Effector memory CD4-positive, alpha-beta T cell (primary cell): ENCODE data around the gene PWP1.

Experiments used
- DNase-seq, 3 donors: peaks; one replicate each; pipeline ENCODE4 v3.0.0-alpha.2; 2020
- H3K27ac ChIP-seq: 2 replicates; pipeline ENCODE4 v1.7.0; 2013; ENCODE audit warnings: mild to moderate bottlenecking, low read length, moderate library complexity; ENCODE audit not compliant: insufficient read depth, poor library complexity, severe bottlenecking
- H3K27me3 ChIP-seq: replicated peaks from 2 replicates; pipeline ENCODE4 v1.7.0; 2013; ENCODE audit warnings: mild to moderate bottlenecking, low read length; ENCODE audit not compliant: insufficient read depth, control insufficient read depth, poor library complexity, severe bottlenecking
- H3K36me3 ChIP-seq: 2 replicates; pipeline ENCODE4 v1.7.0; 2013; ENCODE audit warnings: mild to moderate bottlenecking, low read length, moderate library complexity; ENCODE audit not compliant: control insufficient read depth, insufficient read depth
- H3K4me1 ChIP-seq: 2 replicates; pipeline ENCODE4 v1.7.0; 2013; ENCODE audit warnings: low read length, mild to moderate bottlenecking; ENCODE audit not compliant: control insufficient read depth, insufficient read depth, poor library complexity, severe bottlenecking
- H3K4me3 ChIP-seq: 2 replicates; pipeline ENCODE4 v1.7.0; 2013; ENCODE audit warnings: low read length, low read depth, mild to moderate bottlenecking; ENCODE audit not compliant: insufficient read depth, poor library complexity, severe bottlenecking
- H3K9me3 ChIP-seq: 2 replicates; pipeline ENCODE4 v1.7.0; 2013; ENCODE audit warnings: mild to moderate bottlenecking, low read length, moderate library complexity; ENCODE audit not compliant: control insufficient read depth

Gene PWP1

DNA sequence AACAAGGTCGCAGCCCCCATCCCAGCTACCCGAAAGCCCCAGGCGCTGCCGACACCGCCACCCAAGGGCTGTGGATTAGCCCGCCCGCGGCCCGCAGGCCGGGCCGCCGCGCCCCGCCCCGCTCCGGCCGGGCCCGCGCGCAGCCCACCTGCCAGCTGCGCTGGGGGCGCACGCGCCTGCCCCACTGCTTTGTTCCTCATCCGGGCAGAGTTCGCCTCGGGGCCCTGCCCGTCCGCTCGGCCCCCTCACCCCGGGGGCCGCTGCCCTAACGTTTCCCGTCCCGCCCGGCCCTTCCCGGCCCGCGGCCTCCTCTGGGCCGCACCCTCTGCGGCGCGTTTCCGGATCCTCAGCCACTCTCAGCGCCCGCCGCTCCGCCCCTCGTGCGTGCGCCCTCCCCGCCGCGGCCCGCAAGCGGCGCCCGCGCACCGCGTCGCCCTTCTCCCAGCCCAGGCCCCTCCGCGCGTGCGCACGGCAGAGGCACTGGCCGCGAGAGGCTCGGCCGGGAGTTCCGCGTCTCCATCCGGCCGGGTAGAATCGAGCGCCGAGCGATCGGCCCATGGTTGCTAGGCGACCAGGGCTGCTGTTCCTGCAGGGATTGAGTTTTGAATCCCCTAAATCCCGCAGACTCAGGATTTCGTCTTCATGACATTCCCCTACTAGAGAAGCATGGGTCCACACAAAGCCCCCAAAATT lies 75.4 kb downstream of the PWP1 start, which contains the start of gene PRDM4:
TSS of gene PRDM4 (minus strand) at position 329 of the 693 bp plus-strand sequence. CDS start 622 bp downstream, outside the sequence.
- peak; percentile 81 to 84 (median 83) for DNase-seq
- Histone ChIP-seq H3K27ac (peak within 1 kb of the TSS; percentile 72), H3K4me1 (peaks cover 24% of the 10 kb centered on the region), H3K27me3 (no peaks in the 10 kb centered on the region), H3K4me3 (peak within 1 kb of the TSS; percentile 71), H3K9me3 (no peaks in the 10 kb centered on the region), H3K36me3 (peaks cover 18% of the 10 kb centered on the region)

DNA sequence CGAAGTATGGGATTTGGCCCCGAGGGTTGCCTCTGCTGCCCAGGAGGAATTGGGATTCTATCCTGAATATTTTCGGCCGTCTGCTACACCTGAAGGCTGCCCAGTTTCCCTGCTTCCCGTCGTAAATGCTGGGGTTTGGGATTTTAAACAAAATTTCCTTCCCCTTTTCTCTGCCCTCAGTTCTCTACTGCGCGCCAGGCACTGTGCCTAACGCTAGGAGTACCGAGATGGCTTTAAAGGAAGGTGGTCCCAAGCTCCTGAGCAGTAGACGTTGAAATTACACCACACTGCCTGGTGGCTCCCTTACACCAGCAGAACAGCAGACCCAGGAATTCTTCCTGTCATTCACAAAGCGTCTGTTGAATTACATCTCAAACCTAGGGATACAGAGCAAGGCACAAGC lies 75.9 kb downstream of the PWP1 start:
- H3K4me3 ChIP-seq: peak overlapping the region; percentile 71
- peaks cover 24% of the 10 kb centered on the region for H3K4me1 ChIP-seq
- no peak for DNase-seq
- H3K9me3 ChIP-seq: no peaks in the 10 kb centered on the region
- no peaks in the 10 kb centered on the region for H3K27me3 ChIP-seq
- peak overlapping the region; percentile 72 for H3K27ac ChIP-seq
- peaks cover 13% of the 10 kb centered on the region for H3K36me3 ChIP-seq
